GM23248 (cell line): Measurements from ENCODE around the gene MEGF6. TPM values are rescaled to one million over a fixed set of nuclear protein-coding genes. Genes with fewer than 3 reads are reported as not detected.
A peak's percentile ranks its signal among the peaks of the same experiment; 100 is the strongest.

Source experiments
- DNase-seq: peaks from one replicate; pipeline ENCODE4 v3.0.0-alpha.2; 2015
- H2AFZ ChIP-seq: fragments of 200-600 bp; sonication (generic); 2 replicates; pipeline ENCODE4 v1.6.1; 2016; ENCODE audit warnings: antibody characterized with exemption
- H3F3A ChIP-seq: fragments of 200-600 bp; sonication (generic); 2 replicates; pipeline ENCODE4 v1.6.1; 2016; ENCODE audit warnings: mild to moderate bottlenecking, antibody characterized with exemption, mixed run types; ENCODE audit not compliant: insufficient read depth
- H3K27ac ChIP-seq: fragments of 200-600 bp; sonication (generic); 2 replicates; pipeline ENCODE4 v1.5.1; 2016; ENCODE audit warnings: mild to moderate bottlenecking
- H3K27me3 ChIP-seq: fragments of 200-600 bp; sonication (generic); replicated peaks from 2 replicates; pipeline ENCODE4 v1.6.1; 2016; ENCODE audit warnings: mild to moderate bottlenecking; ENCODE audit not compliant: insufficient read depth
- H3K36me3 ChIP-seq: fragments of 200-600 bp; sonication (generic); 2 replicates; pipeline ENCODE4 v1.6.1; 2016; ENCODE audit warnings: low read depth, mild to moderate bottlenecking
- H3K4me1 ChIP-seq: fragments of 200-600 bp; sonication (generic); 2 replicates; pipeline ENCODE4 v1.6.1; 2016; ENCODE audit warnings: mild to moderate bottlenecking; ENCODE audit not compliant: insufficient read depth
- H3K4me2 ChIP-seq: fragments of 200-600 bp; sonication (generic); one replicate; pipeline ENCODE4 v1.6.1; 2016; ENCODE audit warnings: mild to moderate bottlenecking; ENCODE audit not compliant: unreplicated experiment
- H3K4me3 ChIP-seq: fragments of 200-600 bp; sonication (generic); 2 replicates; pipeline ENCODE4 v1.5.1; 2016; ENCODE audit warnings: mild to moderate bottlenecking
- H3K79me2 ChIP-seq: fragments of 200-600 bp; sonication (generic); 2 replicates; pipeline ENCODE4 v1.6.1; 2016; ENCODE audit warnings: mild to moderate bottlenecking; ENCODE audit not compliant: insufficient read depth
- H3K9ac ChIP-seq: fragments of 200-600 bp; sonication (generic); 2 replicates; pipeline ENCODE4 v1.6.1; 2016; ENCODE audit warnings: mild to moderate bottlenecking
- H3K9me2 ChIP-seq: fragments of 200-600 bp; sonication (generic); 2 replicates; pipeline ENCODE4 v1.6.1; 2016; ENCODE audit warnings: mixed run types, mild to moderate bottlenecking, moderate library complexity; ENCODE audit not compliant: insufficient read depth
- H3K9me3 ChIP-seq: fragments of 200-600 bp; sonication (generic); one replicate; pipeline ENCODE4 v1.6.1; 2017; ENCODE audit warnings: low read depth
- H4K20me1 ChIP-seq: fragments of 200-600 bp; sonication (generic); 2 replicates; pipeline ENCODE4 v1.6.0; 2016; ENCODE audit not compliant: insufficient read depth
- EZH2 ChIP-seq: fragments of 200-600 bp; sonication (generic); IDR thresholded peaks from 2 replicates; pipeline ENCODE4 v1.6.1; 2018; ENCODE audit warnings: antibody characterized with exemption, mild to moderate bottlenecking; ENCODE audit not compliant: insufficient read depth, poor library complexity, severe bottlenecking
- EZH2phosphoT487 ChIP-seq: fragments of 200-600 bp; sonication (generic); IDR thresholded peaks from 2 replicates; pipeline ENCODE4 v1.6.1; 2018; ENCODE audit warnings: antibody characterized with exemption, moderate library complexity, mild to moderate bottlenecking, low read depth; ENCODE audit not compliant: insufficient read depth
- WGBS, 2 experiments: methylation state at CpG; one replicate each; pipeline ENCODE4 v1.1.6; 2015 to 2017; ENCODE audit warnings: low lambda C conversion rate in 2 of 2, low coverage in 1 of 2; ENCODE audit errors: missing lambda C conversion rate in 2 of 2; 5-methylcytosine and 5-hydroxymethylcytosine counted together
- in situ Hi-C: fragments of 300-500 bp; cut with MboI; formaldehyde crosslinking; loops from 2 replicates; pipeline ENCODE4 v1.15.0; 2020
- polyA plus RNA-seq: library from polyadenylated mRNA; unstranded; fragments of >200 nt; fragmentation: Nextera tagmentation; extraction: Ambion mirVana; gene quantifications from 2 replicates; pipeline ENCODE4 v1.2.1, GENCODE V29; 2016
- total RNA-seq: library from RNA; depleted of rRNA; stranded (reverse); fragments of >200 nt; shearing (Covaris generic); gene quantifications from 2 replicates; pipeline ENCODE4 v1.2.3, GENCODE V29; 2014

The MEGF6 gene
- total and polyA plus RNA-seq, 2 experiments from 2014 or later, result 37.9 to 108 TPM

GRCh38 chr1:3628445-3628844 lies 17.1 kb upstream of the MEGF6 start:
- Histone ChIP-seq H3F3A (no peaks in the 10 kb centered on the region), H4K20me1 (no peaks in the 10 kb centered on the region), H3K27ac (no peak overlapping the region), H3K79me2 (peaks cover 18% of the 10 kb centered on the region), H3K9me3 (no peaks in the 10 kb centered on the region), H3K4me1 (peaks cover 10% of the 10 kb centered on the region; the same call in 1 of the 2 replicates), H3K9me2 (no peaks in the 10 kb centered on the region), H3K9ac (no peak overlapping the region), H3K4me2 (no peak overlapping the region), H2AFZ (no peak overlapping the region), H3K36me3 (0 out of 2 replicates have a peak, but pooled peaks cover 4% of the 10 kb centered on the region), H3K27me3 (no peaks in the 10 kb centered on the region), H3K4me3 (no peak overlapping the region)
- 89 to 91% methylated on average over 10 of the region's 10 CpGs for WGBS, 2 experiments
- in situ Hi-C loops, result loop anchor here (10.0 kb wide), 1 partner anchor 144 kb away; no protein-coding TSS in a partner anchor
- TF ChIP-seq EZH2phosphoT487 (no peak), EZH2 (no peak)
- no peak for DNase-seq

GRCh38 chr1:3627515-3628253 lies 16.4 kb upstream of the MEGF6 start:
- H3K27me3 ChIP-seq, result no peaks in the 10 kb centered on the region
- H3K79me2 ChIP-seq, result peaks cover 25% of the 10 kb centered on the region
- no peak overlapping the region for H3K4me3 ChIP-seq
- H3K27ac ChIP-seq, result no peak overlapping the region
- H3K9me3 ChIP-seq, result no peaks in the 10 kb centered on the region
- H3K9me2 ChIP-seq, result no peaks in the 10 kb centered on the region
- no peak for DNase-seq
- H3K4me1 ChIP-seq, result peaks cover 14% of the 10 kb centered on the region; the same call in 1 of the 2 replicates
- TF ChIP-seq EZH2 (no peak), EZH2phosphoT487 (no peak)
- no peak overlapping the region for H2AFZ ChIP-seq
- in situ Hi-C loops, result loop anchor here (10.0 kb wide), 1 partner anchor 143 kb away; no protein-coding TSS in a partner anchor
- no peaks in the 10 kb centered on the region for H3F3A ChIP-seq
- 0 out of 2 replicates have a peak, but pooled peaks cover 4% of the 10 kb centered on the region for H3K36me3 ChIP-seq
- WGBS, 2 experiments, result 94 to 96% methylated on average over 26 of the region's 26 CpGs
- H4K20me1 ChIP-seq, result no peaks in the 10 kb centered on the region
- no peak overlapping the region for H3K9ac ChIP-seq
- no peak overlapping the region for H3K4me2 ChIP-seq

GRCh38 chr1:3626025-3626424 lies 14.7 kb upstream of the MEGF6 start:
- Histone ChIP-seq H4K20me1 (no peaks in the 10 kb centered on the region), H3K9me3 (no peaks in the 10 kb centered on the region), H3K9ac (peak overlapping the region; percentile 61), H3K79me2 (peaks cover 25% of the 10 kb centered on the region), H3K4me1 (peaks cover 14% of the 10 kb centered on the region; the same call in 1 of the 2 replicates), H2AFZ (no peak overlapping the region), H3K4me3 (peak overlapping the region; percentile 97), H3K27ac (no peak overlapping the region), H3K9me2 (no peaks in the 10 kb centered on the region), H3F3A (no peaks in the 10 kb centered on the region), H3K4me2 (peak overlapping the region; percentile 75), H3K36me3 (0 out of 2 replicates have a peak, but pooled peaks cover 4% of the 10 kb centered on the region), H3K27me3 (no peaks in the 10 kb centered on the region)
- no peak for TF ChIP-seq EZH2
- no peak for TF ChIP-seq EZH2phosphoT487
- in situ Hi-C loops, result loop anchor here (10.0 kb wide), 1 partner anchor 141 kb away; no protein-coding TSS in a partner anchor
- DNase-seq, result peak; percentile 13
- 52 to 55% methylated on average over 4 of the region's 4 CpGs for WGBS, 2 experiments

- H3K79me2 ChIP-seq, result peaks cover 25% of the 10 kb centered on the region
- H3K4me3 ChIP-seq, result peak overlapping the region; percentile 97
- H3K36me3 ChIP-seq, result 0 out of 2 replicates have a peak, but pooled peaks cover 4% of the 10 kb centered on the region
- in situ Hi-C loops, result loop anchor here (10.0 kb wide), 1 partner anchor 141 kb away; no protein-coding TSS in a partner anchor
- H3K4me1 ChIP-seq, result peaks cover 14% of the 10 kb centered on the region; the same call in 1 of the 2 replicates
- peak overlapping the region; percentile 75 for H3K4me2 ChIP-seq
- whole genome bisulfite sequencing, 2 experiments, result 1 to 2% methylated on average over 26 to 39 of the region's 71 CpGs
- H4K20me1 ChIP-seq, result no peaks in the 10 kb centered on the region
- no peaks in the 10 kb centered on the region for H3K27me3 ChIP-seq
- H2AFZ ChIP-seq, result peak overlapping the region; percentile 52; the same call in 1 of the 2 replicates
- no peaks in the 10 kb centered on the region for H3K9me2 ChIP-seq
- H3K27ac ChIP-seq, result no peak overlapping the region
- no peak for TF ChIP-seq EZH2phosphoT487
- TF ChIP-seq EZH2, result no peak
- peak overlapping the region; percentile 61 for H3K9ac ChIP-seq
- DNase-seq, result peak; percentile 70
- H3K9me3 ChIP-seq, result no peaks in the 10 kb centered on the region
- H3F3A ChIP-seq, result no peaks in the 10 kb centered on the region
Observed at GRCh38 chr1:3625151-3625907, 14.0 kb upstream of the MEGF6 start.
